ENCODE measurements around the gene ANKRD29.

DNA sequence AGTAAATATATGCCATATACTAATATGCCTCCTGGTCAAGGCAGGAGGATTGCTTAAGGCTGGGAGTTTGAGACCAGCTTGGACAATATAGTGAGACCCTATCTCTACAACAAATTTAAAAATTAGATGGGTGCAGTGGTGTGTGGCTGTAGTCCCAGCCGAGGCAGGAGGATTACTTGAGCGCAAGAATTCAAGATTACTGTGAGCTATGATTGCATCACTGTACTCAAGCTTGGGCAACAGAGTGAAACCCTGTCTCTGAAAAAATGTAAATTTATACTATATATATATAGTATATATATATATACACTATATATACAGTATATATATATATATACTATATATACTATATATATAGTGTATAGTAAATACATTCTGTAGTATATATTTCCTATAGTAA is 46.5 kb downstream of the ANKRD29 start:
- TF ChIP-seq, protein P1, sequence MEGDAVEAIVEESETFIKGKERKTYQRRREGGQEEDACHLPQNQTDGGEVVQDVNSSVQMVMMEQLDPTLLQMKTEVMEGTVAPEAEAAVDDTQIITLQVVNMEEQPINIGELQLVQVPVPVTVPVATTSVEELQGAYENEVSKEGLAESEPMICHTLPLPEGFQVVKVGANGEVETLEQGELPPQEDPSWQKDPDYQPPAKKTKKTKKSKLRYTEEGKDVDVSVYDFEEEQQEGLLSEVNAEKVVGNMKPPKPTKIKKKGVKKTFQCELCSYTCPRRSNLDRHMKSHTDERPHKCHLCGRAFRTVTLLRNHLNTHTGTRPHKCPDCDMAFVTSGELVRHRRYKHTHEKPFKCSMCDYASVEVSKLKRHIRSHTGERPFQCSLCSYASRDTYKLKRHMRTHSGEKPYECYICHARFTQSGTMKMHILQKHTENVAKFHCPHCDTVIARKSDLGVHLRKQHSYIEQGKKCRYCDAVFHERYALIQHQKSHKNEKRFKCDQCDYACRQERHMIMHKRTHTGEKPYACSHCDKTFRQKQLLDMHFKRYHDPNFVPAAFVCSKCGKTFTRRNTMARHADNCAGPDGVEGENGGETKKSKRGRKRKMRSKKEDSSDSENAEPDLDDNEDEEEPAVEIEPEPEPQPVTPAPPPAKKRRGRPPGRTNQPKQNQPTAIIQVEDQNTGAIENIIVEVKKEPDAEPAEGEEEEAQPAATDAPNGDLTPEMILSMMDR (IDR thresholded peaks at IDR 0.05), result no peak
- TF ChIP-seq GATA2 (CRISPR knock-in tag; IDR thresholded peaks at IDR 0.05) (no peak), SMC3 (IDR thresholded peaks at IDR 0.05; ENCODE audit: low read depth, low read length) (no peak)
- TF ChIP-seq, protein P2, sequence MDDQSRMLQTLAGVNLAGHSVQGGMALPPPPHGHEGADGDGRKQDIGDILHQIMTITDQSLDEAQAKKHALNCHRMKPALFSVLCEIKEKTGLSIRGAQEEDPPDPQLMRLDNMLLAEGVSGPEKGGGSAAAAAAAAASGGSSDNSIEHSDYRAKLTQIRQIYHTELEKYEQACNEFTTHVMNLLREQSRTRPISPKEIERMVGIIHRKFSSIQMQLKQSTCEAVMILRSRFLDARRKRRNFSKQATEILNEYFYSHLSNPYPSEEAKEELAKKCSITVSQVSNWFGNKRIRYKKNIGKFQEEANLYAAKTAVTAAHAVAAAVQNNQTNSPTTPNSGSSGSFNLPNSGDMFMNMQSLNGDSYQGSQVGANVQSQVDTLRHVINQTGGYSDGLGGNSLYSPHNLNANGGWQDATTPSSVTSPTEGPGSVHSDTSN (IDR thresholded peaks at IDR 0.05), result no peak

All from SK-N-SH (cell line).